H1 (cell line): ENCODE results near the gene UBQLN3. TPM values are rescaled to one million over a fixed set of nuclear protein-coding genes. Genes with fewer than 3 reads are reported as not detected.

Source experiments
- BCL11A ChIP-seq, 2 experiments: IDR thresholded peaks; one replicate each; pipeline ENCODE4 v1.6.1; 2011; ENCODE audit warnings: low read depth in 2 of 2, low read length in 2 of 2, mild to moderate bottlenecking in 2 of 2
- MAX ChIP-seq: IDR thresholded peaks from 2 replicates; pipeline ENCODE4 v1.6.1; 2012; ENCODE audit warnings: inconsistent platforms
- NANOG ChIP-seq: IDR thresholded peaks from 2 replicates; pipeline ENCODE4 v1.6.1; 2011; ENCODE audit warnings: low read length, low read depth, mild to moderate bottlenecking, inconsistent platforms; ENCODE audit not compliant: insufficient read depth, poor library complexity, severe bottlenecking
- RBBP5 ChIP-seq: IDR thresholded peaks from 2 replicates; pipeline ENCODE4 v1.7.1; 2012; ENCODE audit warnings: low read depth, mild to moderate bottlenecking, inconsistent platforms, low read length, moderate library complexity, borderline replicate concordance
- RFX5 ChIP-seq: IDR thresholded peaks from 2 replicates; pipeline ENCODE4 v1.6.1; 2011; ENCODE audit warnings: low read depth, low read length, improper control_type of control experiment, borderline replicate concordance
- TAF7 ChIP-seq: optimal IDR thresholded peaks from 2 replicates; pipeline ENCODE3; 2011; ENCODE audit warnings: low read depth, mild to moderate bottlenecking, inconsistent platforms, low read length, moderate library complexity, borderline replicate concordance
- TBP ChIP-seq: IDR thresholded peaks from 2 replicates; pipeline ENCODE4 v1.6.1; 2011; ENCODE audit warnings: low read depth, low read length, improper control_type of control experiment
- ZNF274 ChIP-seq: IDR thresholded peaks from 2 replicates; pipeline ENCODE4 v1.7.0; 2012; ENCODE audit warnings: low read length, borderline replicate concordance; ENCODE audit errors: extremely low read depth
- polyA plus RNA-seq, 7 experiments: library from polyadenylated mRNA; depleted of rRNA in 3 of 7; stranded (reverse) in 5 of 7; unstranded in 2 of 7; fragments of >200 nt in 5 of 7; fragments of 200-250 nt in 2 of 7; gene quantifications; 1 replicate in 5 of 7; 2 replicates in 1 of 7; 4 replicates in 1 of 7; pipeline versions ENCODE4 v1.2.1 to v1.2.3, GENCODE V29; 2011 to 2013; ENCODE audit warnings: missing spikeins in 2 of 7, mixed read lengths in 2 of 7
- total RNA-seq: library from RNA; stranded (reverse); fragmentation: NEBNext Ultra II Directional; extraction: Animal tissue kit (Norgen Biotek cat#: 25700); gene quantifications from 2 replicates; pipeline ENCODE4 v1.2.1, GENCODE V29; 2021

The UBQLN3 gene
- total and polyA plus RNA-seq, 2 of the 8 experiments (the other 6 are each of a cell fraction or from before 2014, with no cell fraction given): not detected

- TF ChIP-seq TBP: no peak
- no peak for TF ChIP-seq TAF7
- no peak for TF ChIP-seq ZNF274
- no peak for TF ChIP-seq RBBP5
- no peak for TF ChIP-seq MAX
- no peak for TF ChIP-seq BCL11A (IDR thresholded peaks at IDR 0.05; ENCODE audit: low read depth in 2 of 2, low read length in 2 of 2)
- no peak for TF ChIP-seq NANOG
- TF ChIP-seq RFX5: no peak
Observed at GRCh38 chr11:5531053-5531831, 21.5 kb upstream of the UBQLN3 start (continued).
